Measurements from ENCODE around the gene TPPP2. TPM values are rescaled to one million over a fixed set of nuclear protein-coding genes. Genes with fewer than 3 reads are reported as not detected.

The TPPP2 gene
- total RNA-seq, 4 donors from 2014 or later = not detected

- TF ChIP-seq POLR2AphosphoS5 (IDR thresholded peaks at IDR 0.05) (no peak), POLR2A (IDR thresholded peaks at IDR 0.05) (no peak), CTCF (IDR thresholded peaks at IDR 0.05) (no peak), EP300 (IDR thresholded peaks at IDR 0.05) (no peak)
- no peaks in the 10 kb centered on the region for H3K36me3 ChIP-seq
- WGBS, 2 donors (ENCODE audit: low coverage in 1 of 2) = 85 to 90% methylated on average over 3 to 5 of the region's 7 CpGs
- no peaks in the 10 kb centered on the region for H3K9me3 ChIP-seq
- peaks cover 14 to 26% (median 17%) of the 10 kb centered on the region in 3 donors for H3K4me1 ChIP-seq
- H3K27ac ChIP-seq = peak overlapping the region in 2 of 4 donors; percentile 7 to 21
- no peak overlapping the region for H3K4me3 ChIP-seq
- H3K27me3 ChIP-seq = no peaks in the 10 kb centered on the region
- no peak for ATAC-seq
Observed at GRCh38 chr14:21036751-21037150, 6.7 kb downstream of the TPPP2 start.

DNA sequence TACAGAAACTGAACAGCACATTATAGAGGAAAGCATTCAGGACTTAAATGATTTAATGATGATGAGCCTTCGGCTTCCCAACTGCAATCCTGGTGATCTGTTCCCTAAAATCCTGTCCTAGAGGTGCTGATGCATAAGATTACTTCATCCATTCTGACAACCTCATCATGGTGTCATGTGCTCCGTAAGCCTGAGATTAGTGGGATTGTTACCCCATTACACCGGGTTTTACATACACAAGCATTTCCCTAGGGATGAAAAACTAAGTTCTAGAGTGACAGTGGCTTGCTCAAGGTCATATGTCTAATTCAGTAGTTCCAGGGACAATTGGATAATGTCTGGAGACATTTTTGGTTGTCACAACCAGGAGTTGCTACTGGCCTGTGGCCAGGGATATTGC lies 7.1 kb downstream of the TPPP2 start:
- H3K4me1 ChIP-seq = peaks cover 14 to 26% (median 17%) of the 10 kb centered on the region in 3 donors
- ATAC-seq = no peak
- no peaks in the 10 kb centered on the region for H3K27me3 ChIP-seq
- H3K27ac ChIP-seq = peak overlapping the region in 2 of 4 donors; percentile 7 to 21
- H3K4me3 ChIP-seq = no peak overlapping the region
- WGBS, 2 donors (ENCODE audit: low coverage in 1 of 2) = 89 to 100% methylated on average over 2 to 3 of the region's 3 CpGs
- no peaks in the 10 kb centered on the region for H3K36me3 ChIP-seq
- H3K9me3 ChIP-seq = no peaks in the 10 kb centered on the region
- TF ChIP-seq EP300 (IDR thresholded peaks at IDR 0.05) (no peak), CTCF (IDR thresholded peaks at IDR 0.05) (no peak), POLR2A (IDR thresholded peaks at IDR 0.05) (no peak), POLR2AphosphoS5 (IDR thresholded peaks at IDR 0.05) (no peak)

DNA sequence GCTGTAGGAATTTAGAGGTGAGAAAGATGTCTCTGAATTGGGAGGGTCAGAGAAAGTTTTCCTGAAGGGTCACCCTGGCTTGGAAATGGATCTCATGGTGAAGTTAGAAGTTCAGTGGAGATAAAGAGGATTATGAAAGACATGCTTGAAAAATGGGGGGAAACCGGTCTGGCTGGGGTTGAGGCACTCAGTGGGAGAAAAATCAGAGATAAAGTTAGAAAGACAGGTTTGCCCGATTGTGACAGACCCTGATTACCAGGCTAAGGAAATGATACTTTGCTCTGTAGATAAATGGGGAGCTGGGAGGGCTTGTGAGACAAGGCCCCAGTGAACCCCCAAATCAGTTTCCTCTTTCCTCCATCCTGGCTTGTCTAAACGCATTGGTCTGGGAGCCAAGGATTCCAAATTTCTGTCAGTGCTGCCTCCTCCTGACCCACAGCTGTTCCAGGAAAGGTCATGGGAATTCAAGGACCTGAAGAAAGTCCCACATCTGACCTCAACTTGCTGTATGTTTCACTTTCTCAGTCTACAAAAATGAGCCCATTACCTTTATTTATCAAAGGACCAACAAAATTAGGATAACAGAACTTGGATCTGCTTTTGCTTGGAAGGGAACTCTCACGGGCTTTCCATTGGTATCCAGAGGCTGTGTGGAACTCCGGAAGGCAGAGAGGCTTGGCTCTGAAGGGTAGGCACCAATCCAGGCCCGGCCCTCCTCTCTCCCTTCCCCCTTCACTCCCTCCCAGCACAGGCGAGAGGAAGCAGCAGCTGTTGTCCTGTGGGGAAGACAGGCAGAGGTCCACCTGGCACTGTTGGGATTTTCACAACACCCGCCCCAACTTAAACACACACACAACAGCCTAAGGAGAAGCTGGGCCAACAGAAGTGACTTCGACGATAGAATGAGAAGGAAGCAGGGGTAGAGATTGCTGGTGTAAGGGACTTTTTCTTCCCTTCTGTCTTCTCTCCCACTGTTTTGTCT lies 8.7 kb downstream of the TPPP2 start:
- ATAC-seq = peak; percentile 98
- Histone ChIP-seq H3K36me3 (no peaks in the 10 kb centered on the region), H3K27ac (peak overlapping the region; percentile 80 to 86 (median 84)), H3K9me3 (no peaks in the 10 kb centered on the region), H3K4me1 (peaks cover 14 to 38% (median 17%) of the 10 kb centered on the region in 3 donors), H3K4me3 (peak overlapping the region in 1 of 2 donors; percentile 22), H3K27me3 (no peaks in the 10 kb centered on the region)
- TF ChIP-seq POLR2A (IDR thresholded peaks at IDR 0.05) (no peak), CTCF (IDR thresholded peaks at IDR 0.05) (peak in 1 of 4 experiments; percentile 2), POLR2AphosphoS5 (IDR thresholded peaks at IDR 0.05) (peak; percentile 58), EP300 (IDR thresholded peaks at IDR 0.05) (no peak)
- WGBS, 2 donors (ENCODE audit: low coverage in 1 of 2) = 4 to 17% methylated on average over 6 to 7 of the region's 10 CpGs

DNA sequence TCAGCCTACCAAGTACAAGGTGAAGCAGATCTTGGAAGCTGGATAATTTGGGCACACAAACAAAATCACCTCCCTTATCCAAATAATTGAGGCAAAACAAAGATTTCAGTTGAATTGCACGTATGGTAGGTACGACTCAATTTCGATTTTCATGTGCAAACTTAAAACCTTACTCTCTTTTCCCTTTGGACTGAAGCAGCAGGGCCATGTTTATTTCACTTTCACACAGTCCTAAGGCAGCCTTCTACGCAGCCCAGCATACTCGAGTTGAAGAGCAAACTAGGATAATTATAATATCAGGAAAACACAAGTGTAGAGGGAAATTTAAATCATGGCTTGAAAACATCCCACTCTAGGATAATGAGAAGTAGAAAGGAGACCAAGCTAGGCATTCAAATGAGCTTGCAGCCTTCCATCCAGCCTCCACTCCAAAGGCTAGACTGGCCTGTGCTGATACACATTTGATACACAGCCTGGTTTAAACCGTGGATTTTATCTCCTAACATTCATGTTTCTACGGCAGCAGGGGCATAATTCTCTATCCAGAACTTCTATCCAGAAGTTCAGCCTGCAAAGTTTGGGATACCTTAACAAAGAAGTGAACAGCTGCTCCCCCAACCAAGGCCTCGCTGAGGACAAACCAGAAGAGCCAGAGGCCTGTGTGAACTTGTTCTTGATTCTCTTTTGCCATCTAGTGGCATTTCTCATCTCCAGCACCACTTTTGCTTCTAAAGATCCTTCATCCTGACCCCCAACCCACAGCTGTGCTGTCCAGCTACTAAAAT lies 9.8 kb downstream of the TPPP2 start:
- ATAC-seq = peak; percentile 42
- H3K4me3 ChIP-seq = peak overlapping the region in 1 of 2 donors; percentile 22
- no peak for TF ChIP-seq POLR2AphosphoS5 (IDR thresholded peaks at IDR 0.05)
- no peak for TF ChIP-seq EP300 (IDR thresholded peaks at IDR 0.05)
- no peak for TF ChIP-seq POLR2A (IDR thresholded peaks at IDR 0.05)
- TF ChIP-seq CTCF (IDR thresholded peaks at IDR 0.05) = peak; percentile 54 to 83 (median 80)
- H3K36me3 ChIP-seq = no peaks in the 10 kb centered on the region
- H3K27ac ChIP-seq = peak overlapping the region; percentile 80 to 86 (median 84)
- no peaks in the 10 kb centered on the region for H3K27me3 ChIP-seq
- H3K4me1 ChIP-seq = peaks cover 14 to 44% (median 17%) of the 10 kb centered on the region in 3 donors
- 20 to 50% methylated on average over 7 to 8 of the region's 8 CpGs for whole genome bisulfite sequencing, 2 donors (ENCODE audit: low coverage in 1 of 2)
- H3K9me3 ChIP-seq = no peaks in the 10 kb centered on the region

All from gastroesophageal sphincter (tissue), 4 donors.